Gastroesophageal sphincter (tissue), 4 donors: ENCODE data around the gene TEDC2. TPM values are rescaled to one million over a fixed set of nuclear protein-coding genes. Genes with fewer than 3 reads are reported as not detected.
A peak's percentile ranks its signal among the peaks of the same experiment; 100 is the strongest.

Experiments used
- ATAC-seq: fragments of 150-250 bp; one replicate; pipeline ENCODE4 v1.9.1; 2016; ENCODE audit warnings: mild to moderate bottlenecking, moderate library complexity
- H3K27ac ChIP-seq, 4 donors: fragments of 200-600 bp; sonication (generic) in 3 of 4; 1 replicate in 3 of 4; 2 replicates in 1 of 4; pipeline ENCODE4 v1.5.1; 2016 to 2019
- H3K27me3 ChIP-seq: fragments of 200-600 bp; sonication (generic); one replicate; pipeline ENCODE4 v1.5.1; 2019
- H3K36me3 ChIP-seq, 2 donors: fragments of 200-600 bp; sonication (generic); one replicate each; pipeline ENCODE4 v1.5.1; 2019; ENCODE audit warnings: control low read depth in 1 of 2
- H3K4me1 ChIP-seq, 3 donors: fragments of 200-600 bp; sonication (generic); 1 replicate in 2 of 3; 2 replicates in 1 of 3; pipeline ENCODE4 v1.5.1; 2016 to 2019; ENCODE audit warnings: control low read depth in 2 of 3
- H3K4me3 ChIP-seq, 2 donors: fragments of 200-600 bp; sonication (generic); one replicate each; pipeline ENCODE4 v1.5.1; 2019; ENCODE audit warnings: mild to moderate bottlenecking in 1 of 2, moderate library complexity in 1 of 2
- H3K9me3 ChIP-seq, 3 donors: fragments of 200-600 bp; sonication (generic); one replicate each; pipeline ENCODE4 v1.5.1; 2017 to 2019; ENCODE audit warnings: control low read depth in 2 of 3
- CTCF ChIP-seq, 4 experiments: fragments of 200-600 bp in 2 of 4; fragments of 450-650 bp in 2 of 4; sonication (generic) in 1 of 4; IDR thresholded peaks; one replicate each; pipeline ENCODE4 v1.5.1; 2017 to 2019; ENCODE audit warnings: antibody characterized with exemption in 4 of 4, mild to moderate bottlenecking in 2 of 4, moderate library complexity in 2 of 4
- EP300 ChIP-seq: sonication (generic); formaldehyde crosslinking; IDR thresholded peaks from one replicate; pipeline ENCODE4 v1.6.1; 2017; ENCODE audit warnings: antibody characterized with exemption, mild to moderate bottlenecking
- POLR2A ChIP-seq, 2 donors: fragments of 450-650 bp; IDR thresholded peaks; one replicate each; pipeline ENCODE4 v1.6.1; 2017; ENCODE audit warnings: antibody characterized with exemption in 2 of 2, mild to moderate bottlenecking in 2 of 2, moderate library complexity in 1 of 2
- POLR2AphosphoS5 ChIP-seq: sonication (generic); formaldehyde crosslinking; IDR thresholded peaks from one replicate; pipeline ENCODE4 v1.6.1; 2017; ENCODE audit warnings: antibody characterized with exemption
- WGBS, 2 donors: methylation state at CpG; one replicate each; pipeline ENCODE4 v1.1.5; 2018; ENCODE audit warnings: low coverage in 1 of 2; 5-methylcytosine and 5-hydroxymethylcytosine counted together
- small RNA-seq, 4 donors: library from RNA; depleted of rRNA; stranded (forward); fragments of <200 nt; gene quantifications; one replicate each; pipeline ENCODE3, GENCODE V24; 2016
- total RNA-seq, 4 donors: library from RNA; depleted of rRNA; stranded (reverse); fragments of >200 nt; gene quantifications; one replicate each; pipeline ENCODE4 v1.1.0, GENCODE V29; 2016

Gene TEDC2
- total RNA-seq, 4 donors from 2014 or later = 1.0 to 2.5 TPM; not detected in 2

GRCh38 chr16:2511128-2511800 lies 51.4 kb downstream of the TEDC2 start:
- Histone ChIP-seq H3K4me3 (peak overlapping the region in 1 of 2 donors; percentile 26), H3K27me3 (no peaks in the 10 kb centered on the region), H3K36me3 (peaks cover 0 to 7% of the 10 kb centered on the region in 2 donors), H3K4me1 (peaks cover 0 to 42% (median 27%) of the 10 kb centered on the region in 3 donors), H3K27ac (peak overlapping the region in 3 of 4 donors; percentile 7 to 98 (median 35)), H3K9me3 (no peaks in the 10 kb centered on the region)
- 17 to 33% methylated on average over 15 to 20 of the region's 24 CpGs for WGBS, 2 donors
- no peak for TF ChIP-seq CTCF (IDR thresholded peaks at IDR 0.05)
- TF ChIP-seq POLR2AphosphoS5 = peak; percentile 22
- TF ChIP-seq EP300 = no peak
- no peak for TF ChIP-seq POLR2A (IDR thresholded peaks at IDR 0.05)
- ATAC-seq = peak; percentile 48

- WGBS, 2 donors = 90 to 93% methylated on average over 3 to 7 of the region's 17 CpGs
- H3K27ac ChIP-seq = peak overlapping the region in 3 of 4 donors; percentile 96 to 98 (median 97)
These were observed 52.3 kb downstream of the TEDC2 start for GRCh38 chr16:2511996-2512734.

GRCh38 chr16:2512735-2513404 lies 53.0 kb downstream of the TEDC2 start:
- no peaks in the 10 kb centered on the region for H3K27me3 ChIP-seq
- H3K4me3 ChIP-seq = peak overlapping the region; percentile 82 to 97

More at GRCh38 chr16:2511996-2512734, 52.3 kb downstream of the TEDC2 start:
- ATAC-seq = no peak
- no peaks in the 10 kb centered on the region for H3K27me3 ChIP-seq
- H3K4me3 ChIP-seq = no peak overlapping the region
- peaks cover 0 to 2% of the 10 kb centered on the region in 2 donors for H3K36me3 ChIP-seq
- no peak for TF ChIP-seq EP300
- no peaks in the 10 kb centered on the region for H3K9me3 ChIP-seq
- H3K4me1 ChIP-seq = peaks cover 0 to 51% (median 36%) of the 10 kb centered on the region in 3 donors

GRCh38 chr16:2513405-2514332 lies 53.8 kb downstream of the TEDC2 start, which contains the start of gene ATP6V0C:
ATP6V0C (plus strand) TSS chr16:2513952; CDS start chr16:2514104, 152 bp downstream.
- peaks cover 0 to 66% (median 49%) of the 10 kb centered on the region in 3 donors for H3K4me1 ChIP-seq
- ATAC-seq = peak; percentile 90
- WGBS, 2 donors = 0 to 5% methylated on average over 4 to 11 of the region's 122 CpGs

More at GRCh38 chr16:2512735-2513404, 53.0 kb downstream of the TEDC2 start:
- no peak for TF ChIP-seq EP300
- no peak for TF ChIP-seq CTCF (IDR thresholded peaks at IDR 0.05)
- no peak for TF ChIP-seq POLR2A (IDR thresholded peaks at IDR 0.05)
- no peak for TF ChIP-seq POLR2AphosphoS5
- peaks cover 0 to 58% (median 41%) of the 10 kb centered on the region in 3 donors for H3K4me1 ChIP-seq
- no peaks in the 10 kb centered on the region for H3K9me3 ChIP-seq
- ATAC-seq = no peak
- H3K36me3 ChIP-seq = no peaks in the 10 kb centered on the region
- WGBS, 2 donors = 22 to 27% methylated on average over 2 to 5 of the region's 15 CpGs
- H3K27ac ChIP-seq = peak overlapping the region; percentile 94 to 98 (median 96)

More at GRCh38 chr16:2513405-2514332, 53.8 kb downstream of the TEDC2 start, which contains the start of gene ATP6V0C:
- no peaks in the 10 kb centered on the region for H3K9me3 ChIP-seq
- no peaks in the 10 kb centered on the region for H3K27me3 ChIP-seq
- H3K36me3 ChIP-seq = no peaks in the 10 kb centered on the region
- TF ChIP-seq POLR2AphosphoS5 (peak; percentile 93), CTCF (IDR thresholded peaks at IDR 0.05) (peak in 1 of 4 experiments; percentile 20), POLR2A (IDR thresholded peaks at IDR 0.05) (peak; percentile 90 to 96), EP300 (no peak)
- peak within 1 kb of the TSS; percentile 82 to 97 for H3K4me3 ChIP-seq
- H3K27ac ChIP-seq = peak within 1 kb of the TSS; percentile 94 to 98 (median 96)

Small RNA genes lying within 50 kb of the gene (small RNA-seq; reads per million reads assigned to genes)
- gene MIR6768 = 0 reads per million in 4 donors

Other genes with a start within 250 kb of the TEDC2 start
- 10 to 100 TPM in 1 of 4 donors, 1 to 10 TPM in 2, under 1 TPM in 1; 0.72 to 10.3 (median 3.5) TPM for gene BRICD5, start 249.2 kb upstream of the TEDC2 start, total RNA-seq
- 10 to 100 TPM in 2 of 4 donors, 1 to 10 TPM in 2; 7.6 to 17.3 (median 12.5) TPM for gene PGP, start 245.3 kb upstream of the TEDC2 start, total RNA-seq
- gene E4F1, start 236.5 kb upstream of the TEDC2 start, total RNA-seq = 10 to 100 TPM; 23.1 to 35.2 (median 28.8) TPM
- 1 to 10 TPM in 2 of 4 donors, under 1 TPM in 1, not detected in 1; 0.27 to 1.7 (median 1.1) TPM for gene DNASE1L2, start 223.7 kb upstream of the TEDC2 start, total RNA-seq
- gene ECI1, start 208.5 kb upstream of the TEDC2 start, total RNA-seq = 10 to 100 TPM; 41.9 to 85.1 (median 73.8) TPM
- 100 to 1,000 TPM; 117 to 171 (median 128) TPM for gene RNPS1, start 192.0 kb upstream of the TEDC2 start, total RNA-seq
- gene ABCA3, start 119.4 kb upstream of the TEDC2 start, total RNA-seq = 10 to 100 TPM in 3 of 4 donors, 1 to 10 TPM in 1; 7.5 to 27.5 (median 12.3) TPM
- gene CCNF, start 30.7 kb upstream of the TEDC2 start, total RNA-seq = 1 to 10 TPM in 2 of 4 donors, under 1 TPM in 2; 0.27 to 2.1 (median 0.82) TPM
- gene NTN3, start 11.2 kb downstream of the TEDC2 start, total RNA-seq = not detected
- 10 to 100 TPM in 3 of 4 donors, 1 to 10 TPM in 1; 6.2 to 18.4 (median 14.2) TPM for gene TBC1D24, start 15.0 kb downstream of the TEDC2 start, total RNA-seq
- gene ATP6V0C, start 53.8 kb downstream of the TEDC2 start, total RNA-seq = 10 to 100 TPM; 37.5 to 62.2 (median 50.9) TPM
- gene AMDHD2, start 60.3 kb downstream of the TEDC2 start, total RNA-seq = 10 to 100 TPM; 14.0 to 29.1 (median 23.4) TPM
- gene CEMP1, start 71.3 kb downstream of the TEDC2 start, total RNA-seq = under 1 TPM in 1 of 4 donors, not detected in 3; 0.40 TPM
- 10 to 100 TPM; 30.8 to 43.1 (median 36.5) TPM for gene PDPK1, start 77.9 kb downstream of the TEDC2 start, total RNA-seq
- gene KCTD5, start 222.4 kb downstream of the TEDC2 start, total RNA-seq = 10 to 100 TPM; 15.1 to 31.1 (median 19.5) TPM